Cardiac fibroblast (primary cell): Measurements from ENCODE around the gene DIP2C.

Source experiments
- DNase-seq, 2 donors: peaks; one replicate each; pipeline versions ENCODE4 v3.0.0 to v3.0.0-alpha.2; 2010; ENCODE audit warnings: low read depth in 2 of 2
- H3K4me3 ChIP-seq, 2 donors: replicated peaks in 1 of 2; 1 replicate in 1 of 2; 2 replicates in 1 of 2; pipeline ENCODE4 v1.5.1; 2011; ENCODE audit warnings: low read depth in 2 of 2, low read length in 2 of 2, mild to moderate bottlenecking in 2 of 2, moderate library complexity in 1 of 2
- TF ChIP-seq, protein P1 (sequence below): IDR thresholded peaks from one replicate; pipeline ENCODE4 v1.5.1; 2011; ENCODE audit warnings: low read depth, mild to moderate bottlenecking, low read length, inconsistent platforms

Gene DIP2C

DNA sequence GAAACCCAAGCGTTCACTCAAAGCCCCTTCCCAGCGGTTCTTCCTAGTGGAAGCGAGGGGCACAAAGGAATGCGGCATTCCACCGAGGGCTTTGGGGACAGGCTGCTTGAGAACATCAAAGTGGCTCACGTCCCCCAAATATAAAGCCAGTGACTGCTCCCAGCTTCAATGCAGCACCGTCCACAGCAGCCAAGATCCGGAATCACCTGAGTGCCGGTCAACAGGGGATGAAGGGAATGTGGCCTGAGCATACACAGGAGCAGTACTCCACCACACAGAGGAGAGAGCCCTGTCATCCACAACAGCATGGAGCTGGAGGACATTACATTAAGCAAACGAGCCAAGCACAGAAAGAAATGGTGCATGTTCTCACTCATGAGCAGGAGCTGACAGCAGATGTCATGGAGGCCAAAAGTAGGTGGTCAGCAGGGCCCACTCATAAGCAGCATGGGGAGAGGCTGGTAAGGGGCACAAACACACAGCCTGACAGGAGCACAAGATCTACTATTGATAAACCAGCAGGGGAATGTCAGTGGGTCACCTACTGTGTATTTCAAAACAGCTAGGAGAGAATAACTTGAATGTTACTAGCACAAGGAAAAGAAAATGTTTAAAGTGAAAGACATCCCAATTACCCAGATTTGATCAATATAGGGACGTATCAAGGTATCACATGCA is 79.5 kb downstream of the DIP2C start:
- no peak overlapping the region for H3K4me3 ChIP-seq
- no peak for DNase-seq
- TF ChIP-seq, protein P1, sequence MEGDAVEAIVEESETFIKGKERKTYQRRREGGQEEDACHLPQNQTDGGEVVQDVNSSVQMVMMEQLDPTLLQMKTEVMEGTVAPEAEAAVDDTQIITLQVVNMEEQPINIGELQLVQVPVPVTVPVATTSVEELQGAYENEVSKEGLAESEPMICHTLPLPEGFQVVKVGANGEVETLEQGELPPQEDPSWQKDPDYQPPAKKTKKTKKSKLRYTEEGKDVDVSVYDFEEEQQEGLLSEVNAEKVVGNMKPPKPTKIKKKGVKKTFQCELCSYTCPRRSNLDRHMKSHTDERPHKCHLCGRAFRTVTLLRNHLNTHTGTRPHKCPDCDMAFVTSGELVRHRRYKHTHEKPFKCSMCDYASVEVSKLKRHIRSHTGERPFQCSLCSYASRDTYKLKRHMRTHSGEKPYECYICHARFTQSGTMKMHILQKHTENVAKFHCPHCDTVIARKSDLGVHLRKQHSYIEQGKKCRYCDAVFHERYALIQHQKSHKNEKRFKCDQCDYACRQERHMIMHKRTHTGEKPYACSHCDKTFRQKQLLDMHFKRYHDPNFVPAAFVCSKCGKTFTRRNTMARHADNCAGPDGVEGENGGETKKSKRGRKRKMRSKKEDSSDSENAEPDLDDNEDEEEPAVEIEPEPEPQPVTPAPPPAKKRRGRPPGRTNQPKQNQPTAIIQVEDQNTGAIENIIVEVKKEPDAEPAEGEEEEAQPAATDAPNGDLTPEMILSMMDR = no peak

DNA sequence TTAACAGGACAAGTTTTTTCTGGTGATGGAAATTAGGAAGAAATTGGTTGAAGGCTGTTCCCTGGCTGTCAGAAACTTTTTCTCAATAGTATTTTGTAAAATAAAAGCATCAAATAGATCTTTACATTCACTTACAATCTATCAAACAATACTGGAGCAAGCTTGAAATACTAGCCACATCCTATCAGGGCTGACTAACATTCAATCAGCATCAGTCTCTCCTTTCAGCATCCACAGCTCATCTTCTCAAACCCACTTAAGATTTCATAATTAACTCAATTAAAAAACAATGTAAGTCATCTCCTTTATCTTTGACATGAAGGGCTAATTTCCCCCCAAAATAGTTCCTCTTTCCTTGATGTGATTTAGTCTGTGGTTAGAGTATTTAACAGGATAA is 80.2 kb downstream of the DIP2C start:
- DNase-seq = no peak
- TF ChIP-seq, protein P1 = no peak
- H3K4me3 ChIP-seq = no peak overlapping the region

DNA sequence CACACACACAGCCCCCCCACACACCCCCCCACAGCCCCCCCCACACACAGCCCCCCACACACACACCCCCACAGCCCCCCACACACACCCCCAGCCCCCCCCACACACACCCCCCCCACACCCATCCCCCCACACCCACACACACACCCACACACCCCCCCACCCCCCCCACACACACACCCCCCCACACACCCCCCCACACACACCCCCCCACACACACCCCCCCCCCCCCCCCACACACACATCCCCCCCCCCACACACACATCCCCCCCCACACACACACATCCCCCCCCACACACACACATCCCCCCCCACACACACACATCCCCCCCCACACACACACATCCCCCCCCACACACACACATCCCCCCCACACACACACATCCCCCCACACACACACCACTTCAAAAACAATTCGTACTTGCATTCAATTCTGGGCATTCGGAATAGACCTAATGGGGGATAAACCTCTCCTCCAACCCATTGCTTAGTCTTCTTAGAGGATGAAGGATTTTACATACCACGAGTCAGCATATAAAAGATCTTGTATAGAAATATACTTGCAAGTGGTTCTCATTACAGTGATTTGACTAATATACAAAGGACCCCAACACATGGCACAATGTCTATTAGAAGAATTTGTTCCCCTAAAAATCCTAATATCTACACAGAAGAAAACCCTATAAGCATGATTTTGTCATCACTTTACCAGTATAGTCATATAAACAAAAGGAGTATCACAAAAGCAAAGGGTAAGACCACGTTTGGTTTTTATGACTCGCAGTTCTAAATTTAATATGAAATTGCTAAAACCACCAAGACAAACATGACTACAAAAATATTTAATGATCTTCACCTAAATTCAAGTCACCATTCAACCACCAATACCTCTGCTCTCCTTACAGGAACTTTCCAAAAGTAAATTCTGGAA is 80.9 kb downstream of the DIP2C start:
- TF ChIP-seq, protein P1 = no peak
- H3K4me3 ChIP-seq = no peak overlapping the region
- peak in 1 of 2 donors; percentile 21 for DNase-seq

DNA sequence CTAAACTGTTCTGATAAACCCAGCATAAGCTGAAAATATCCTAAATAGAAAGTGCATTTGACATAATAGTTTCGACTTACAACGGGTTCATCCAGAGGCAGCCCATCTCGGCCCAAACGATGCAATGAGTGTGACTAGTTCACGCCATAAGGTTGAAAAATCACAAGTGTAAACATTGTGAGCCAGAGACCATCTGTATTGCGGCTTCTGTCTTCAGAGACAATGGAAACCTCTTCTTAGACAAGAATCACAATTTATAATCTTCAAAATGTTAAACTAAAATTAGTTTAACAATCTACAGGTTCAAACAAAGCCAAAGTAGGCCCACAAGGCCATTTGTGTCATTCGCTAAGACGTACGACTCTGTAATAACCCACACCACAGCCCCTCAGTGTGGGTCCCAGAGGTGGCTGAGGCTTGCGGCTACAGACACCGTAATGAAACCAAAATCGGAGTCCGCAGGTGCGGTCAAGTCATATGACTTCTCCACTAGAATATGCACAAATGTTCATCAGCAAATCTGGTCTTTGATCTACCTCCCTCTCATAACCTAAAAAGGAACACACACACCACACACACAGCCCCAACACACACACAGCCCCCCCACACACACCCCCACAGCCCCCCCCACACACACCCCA is 81.8 kb downstream of the DIP2C start:
- TF ChIP-seq, protein P1 = no peak

DNA sequence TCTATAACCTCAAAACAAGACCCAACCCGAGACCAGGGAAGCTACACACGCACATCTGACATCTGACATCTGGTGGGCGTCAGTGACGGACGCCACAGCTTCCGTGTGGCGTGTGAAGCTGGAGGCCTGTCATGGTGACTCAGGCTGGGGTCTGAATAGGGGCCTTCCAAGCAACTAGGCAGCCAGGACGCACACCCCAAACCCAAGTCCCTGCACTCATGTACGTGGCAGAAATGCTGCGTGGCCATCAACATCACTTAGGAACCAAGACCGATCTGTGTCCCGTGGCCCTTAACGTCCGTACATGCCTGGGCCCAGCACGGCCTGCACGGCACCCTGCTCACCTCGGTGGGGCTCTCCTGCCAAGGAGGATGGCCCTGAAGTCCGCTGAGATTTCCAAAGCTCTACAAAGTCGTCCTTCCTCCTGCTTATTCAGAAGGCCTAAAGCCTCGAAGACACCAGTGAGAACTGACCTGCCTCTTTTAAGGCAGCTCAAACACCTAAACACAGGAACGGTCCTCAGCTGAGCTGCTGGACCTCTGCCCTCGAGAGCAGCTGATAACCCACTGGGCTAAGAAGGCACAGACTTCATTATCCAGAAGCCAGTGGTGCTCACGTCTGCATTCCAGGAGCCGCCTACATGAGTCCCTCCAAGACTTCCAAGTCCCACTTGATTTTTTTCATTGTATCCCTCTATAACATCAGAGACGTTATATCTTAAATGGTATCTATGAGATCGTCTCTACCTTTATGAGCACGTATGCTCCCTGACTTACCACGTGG is 82.5 kb downstream of the DIP2C start:
- no peak overlapping the region for H3K4me3 ChIP-seq
- TF ChIP-seq, protein P1 = no peak
- DNase-seq = no peak

More for the DNA sequence above, 81.8 kb downstream of the DIP2C start:
- H3K4me3 ChIP-seq = no peak overlapping the region
- no peak for DNase-seq
